Panc1 (cell line): ENCODE measurements around the gene CDKL4. TPM values are rescaled to one million over a fixed set of nuclear protein-coding genes. Genes with fewer than 3 reads are reported as not detected.

Experiments used
- ATAC-seq: fragments of 200-7000 bp; cut with Tn5 transposase; 2 replicates; pipeline ENCODE4 v1.9.1; 2020; ENCODE audit warnings: mild to moderate bottlenecking, moderate library complexity
- BruUV-seq: library from RNA; stranded (reverse); fragments of 400-500 nt; replicated peaks from 2 replicates; lab custom pipeline; 2021; lab: Mats Ljungman, UMichigan
- CTCF ChIA-PET: fragments of 300-600 bp; sonication (Branson Sonifier 250); formaldehyde crosslinking; loops from one replicate; lab custom pipeline; 2022; ENCODE audit warnings: antibody characterized with exemption; lab: Charles Lee
- POLR2A ChIA-PET: fragments of 300-600 bp; sonication (Branson Sonifier 250); formaldehyde crosslinking; loops from one replicate; lab custom pipeline; 2022; ENCODE audit warnings: antibody characterized with exemption; lab: Charles Lee
- DNase-seq: peaks from one replicate; pipeline ENCODE4 v3.0.0-alpha.2; 2010; ENCODE audit warnings: low read depth, low spot score
- H3K27ac ChIP-seq: 2 replicates; pipeline ENCODE4 v1.5.1; 2011; ENCODE audit warnings: mild to moderate bottlenecking, low read length, inconsistent platforms
- H3K27me3 ChIP-seq: fragments of 200-500 bp; sonication (Bioruptor generic); 2 replicates; pipeline ENCODE4 v1.6.0; 2014; ENCODE audit warnings: low read length, inconsistent platforms; ENCODE audit not compliant: control insufficient read depth, insufficient read depth
- H3K36me3 ChIP-seq: fragments of 200-500 bp; sonication (Bioruptor generic); 2 replicates; pipeline ENCODE4 v1.5.1; 2014; ENCODE audit warnings: inconsistent platforms, mild to moderate bottlenecking, low read length, moderate library complexity; ENCODE audit not compliant: control insufficient read depth, insufficient read depth
- H3K4me1 ChIP-seq: 2 replicates; pipeline ENCODE4 v1.5.1; 2011; ENCODE audit warnings: inconsistent platforms, mild to moderate bottlenecking, low read length, moderate library complexity; ENCODE audit not compliant: control insufficient read depth, insufficient read depth
- H3K4me3 ChIP-seq, 2 experiments: 2 replicates each; pipeline ENCODE4 v1.5.1; 2011 to 2012; ENCODE audit warnings: low read depth in 2 of 2, low read length in 2 of 2, mild to moderate bottlenecking in 2 of 2, inconsistent platforms in 1 of 2, moderate library complexity in 1 of 2
- H3K9me3 ChIP-seq: fragments of 200-500 bp; sonication (Bioruptor generic); 2 replicates; pipeline ENCODE4 v1.5.1; 2014; ENCODE audit warnings: low read depth, mild to moderate bottlenecking, inconsistent platforms, low read length, moderate library complexity; ENCODE audit not compliant: control insufficient read depth, insufficient read depth
- CTCF ChIP-seq: fragments of 450-650 bp; IDR thresholded peaks from 2 replicates; pipeline ENCODE4 v1.5.1; 2017; ENCODE audit warnings: mild to moderate bottlenecking
- POLR2AphosphoS5 ChIP-seq: IDR thresholded peaks from 2 replicates; pipeline ENCODE4 v1.6.1; 2012; ENCODE audit warnings: mild to moderate bottlenecking, low read depth, low read length, moderate library complexity
- REST ChIP-seq, 2 experiments: IDR thresholded peaks; 2 replicates each; pipeline ENCODE4 v1.6.1; 2011 to 2012; ENCODE audit warnings: low read depth in 2 of 2, control low read depth in 1 of 2, low read length in 1 of 2, mild to moderate bottlenecking in 1 of 2, moderate library complexity in 1 of 2; ENCODE audit not compliant: insufficient read depth in 1 of 2
- SIN3A ChIP-seq: IDR thresholded peaks from 2 replicates; pipeline ENCODE4 v1.6.1; 2012; ENCODE audit warnings: low read depth, mild to moderate bottlenecking, low read length, moderate library complexity, borderline replicate concordance; ENCODE audit not compliant: insufficient read depth
- TCF7L2 ChIP-seq: IDR thresholded peaks from 2 replicates; pipeline ENCODE4 v1.6.1; 2011; ENCODE audit warnings: mild to moderate bottlenecking, low read depth, low read length, inconsistent platforms
- in situ Hi-C: cut with HindIII; loops from 2 replicates; pipeline ENCODE4 v1.10.0; 2016; ENCODE audit warnings: low sequenced_read_pairs, low pct_unique_long_range_greater_than_20kb
- intact Hi-C: fragments of 100-400 bp; cut with micrococcal nuclease; formaldehyde crosslinking; loops from one replicate; pipeline ENCODE4 v1.10.0; 2022; ENCODE audit not compliant: unreplicated experiment
- total RNA-seq: library from RNA; stranded (reverse); gene quantifications from one replicate; pipeline ENCODE4 v1.2.1, GENCODE V29; 2021; ENCODE audit not compliant: unreplicated experiment

The CDKL4 gene
- total RNA-seq, 1 experiment from 2014 or later, result not detected

- BruUV-seq, result no TSS peak
- intact Hi-C loops (no loop called here), in situ Hi-C loops (no loop called here)
- ATAC-seq, result no peak
- DNase-seq, result no peak
- H3K4me1 ChIP-seq, result no peaks in the 10 kb centered on the region
- H3K36me3 ChIP-seq, result no peaks in the 10 kb centered on the region
- ChIA-PET CTCF (interaction anchor here (0.6 kb wide), 1 partner anchor 123 kb away, joined by 3 read pairs; no protein-coding TSS in a partner anchor), POLR2A (interaction anchor here (0.6 kb wide), 1 partner anchor 199 kb away, joined by 3 read pairs; no protein-coding TSS in a partner anchor)
- H3K27ac ChIP-seq, result no peak overlapping the region
- H3K27me3 ChIP-seq, result no peaks in the 10 kb centered on the region
- TF ChIP-seq REST (IDR thresholded peaks at IDR 0.05; ENCODE audit: insufficient read depth in 1 of 2, low read depth in 2 of 2, low read length in 1 of 2), result no peak
- TF ChIP-seq TCF7L2, result no peak
- no peak for TF ChIP-seq POLR2AphosphoS5
- TF ChIP-seq CTCF, result no peak
- no peak for TF ChIP-seq SIN3A
- H3K4me3 ChIP-seq, result no peak overlapping the region
- H3K9me3 ChIP-seq, result no peaks in the 10 kb centered on the region; the same call in 1 of the 2 replicates
Measured at GRCh38 chr2:39234754-39235153, 9.0 kb downstream of the CDKL4 start.

GRCh38 chr2:39232141-39232540 lies 11.6 kb downstream of the CDKL4 start:
- ATAC-seq (no peak), DNase-seq (no peak)
- ChIA-PET CTCF (interaction anchor here (0.6 to 1.1 kb wide), 2 partner anchors 196 to 285 kb away, joined by 3 read pairs; no protein-coding TSS in a partner anchor), POLR2A (no interaction called here)
- in situ Hi-C loops (no loop called here), intact Hi-C loops (no loop called here)
- no peaks in the 10 kb centered on the region for H3K27me3 ChIP-seq
- no peak overlapping the region for H3K4me3 ChIP-seq
- no peak overlapping the region for H3K27ac ChIP-seq
- TF ChIP-seq SIN3A, result no peak
- TF ChIP-seq REST (IDR thresholded peaks at IDR 0.05; ENCODE audit: insufficient read depth in 1 of 2, low read depth in 2 of 2, low read length in 1 of 2), result no peak
- no peak for TF ChIP-seq POLR2AphosphoS5
- no peak for TF ChIP-seq TCF7L2
- no peak for TF ChIP-seq CTCF
- no peaks in the 10 kb centered on the region; the same call in 1 of the 2 replicates for H3K9me3 ChIP-seq
- no peaks in the 10 kb centered on the region for H3K36me3 ChIP-seq
- BruUV-seq, result no TSS peak
- H3K4me1 ChIP-seq, result peaks cover 6% of the 10 kb centered on the region
